ENCODE data around the gene ZCCHC24.

Gene ZCCHC24

DNA sequence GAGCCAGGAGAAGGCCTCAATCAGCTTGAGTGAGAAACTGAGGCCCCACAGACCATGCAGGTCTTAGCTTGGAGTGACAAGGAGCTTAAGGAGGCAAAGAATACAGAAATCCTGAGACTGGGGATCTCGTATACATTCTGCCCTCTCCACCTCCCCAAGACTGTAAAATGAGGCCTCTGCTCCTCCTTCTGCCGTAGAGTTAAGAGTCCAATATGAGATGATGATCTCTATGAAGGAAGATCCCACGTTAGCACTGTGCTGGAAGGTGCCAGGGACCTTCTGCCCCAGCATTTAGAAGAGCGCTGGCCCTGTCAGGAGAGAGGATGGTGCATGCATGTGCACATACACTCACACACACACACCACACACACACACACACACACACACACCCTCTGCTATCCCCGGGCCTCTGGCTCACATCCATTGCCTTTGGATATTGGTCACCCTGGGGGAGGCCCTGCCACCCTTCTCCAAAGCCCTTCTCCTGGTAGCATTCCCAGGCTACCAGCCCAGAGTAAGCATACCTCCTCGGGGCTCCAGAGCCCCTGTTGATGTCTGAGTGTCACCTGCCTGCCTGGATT lies 15.0 kb downstream of the ZCCHC24 start:
- no peak for DNase-seq

DNA sequence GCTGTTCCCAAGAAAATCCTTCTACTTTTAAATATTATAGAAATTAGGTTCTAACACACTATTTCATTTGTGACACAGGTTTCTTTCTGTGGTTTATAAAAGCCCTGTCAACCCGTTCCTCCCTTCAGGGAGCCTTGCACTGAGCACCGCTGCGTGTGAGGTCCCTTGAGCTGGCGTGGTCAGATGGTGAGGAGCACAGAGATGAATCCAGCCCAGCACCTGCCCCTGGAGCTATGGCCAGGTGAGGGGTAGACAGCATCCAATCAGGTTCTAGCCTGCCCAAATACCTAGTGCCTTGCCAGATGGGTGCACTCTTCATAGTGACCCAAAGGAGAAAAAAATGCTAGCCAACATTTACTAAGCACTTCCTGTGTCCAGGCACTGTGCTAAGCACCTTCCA lies 15.7 kb downstream of the ZCCHC24 start:
- DNase-seq = no peak

- DNase-seq = no peak
These were observed 17.5 kb downstream of the ZCCHC24 start for GRCh38 chr10:79427965-79428364.

DNA sequence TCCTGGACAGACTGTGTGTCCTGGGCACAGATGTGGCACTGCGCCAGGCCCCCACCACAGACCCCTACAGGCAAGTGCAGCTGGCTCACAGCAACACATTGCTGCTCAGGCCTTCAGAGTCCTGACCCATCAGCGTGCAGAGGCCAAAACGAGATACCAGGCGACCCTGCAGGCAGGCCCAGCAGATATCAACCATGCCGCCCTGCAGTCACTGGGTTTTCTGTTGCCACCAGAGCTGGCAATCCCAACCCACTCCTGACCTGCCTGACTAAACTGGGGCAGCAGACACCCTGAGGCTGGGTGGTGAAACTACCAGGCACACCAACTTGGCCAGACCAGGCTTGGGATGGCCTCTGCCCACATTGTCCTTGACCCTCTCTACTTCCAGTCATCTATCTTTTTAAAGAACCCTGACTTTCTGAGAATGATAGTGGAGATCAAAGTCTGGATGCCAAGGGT lies 20.3 kb downstream of the ZCCHC24 start:
- DNase-seq = no peak

- DNase-seq = no peak
These were observed 21.0 kb downstream of the ZCCHC24 start for GRCh38 chr10:79424221-79425073.

GRCh38 chr10:79422178-79422892 lies 23.1 kb downstream of the ZCCHC24 start:
- no peak for DNase-seq

DNA sequence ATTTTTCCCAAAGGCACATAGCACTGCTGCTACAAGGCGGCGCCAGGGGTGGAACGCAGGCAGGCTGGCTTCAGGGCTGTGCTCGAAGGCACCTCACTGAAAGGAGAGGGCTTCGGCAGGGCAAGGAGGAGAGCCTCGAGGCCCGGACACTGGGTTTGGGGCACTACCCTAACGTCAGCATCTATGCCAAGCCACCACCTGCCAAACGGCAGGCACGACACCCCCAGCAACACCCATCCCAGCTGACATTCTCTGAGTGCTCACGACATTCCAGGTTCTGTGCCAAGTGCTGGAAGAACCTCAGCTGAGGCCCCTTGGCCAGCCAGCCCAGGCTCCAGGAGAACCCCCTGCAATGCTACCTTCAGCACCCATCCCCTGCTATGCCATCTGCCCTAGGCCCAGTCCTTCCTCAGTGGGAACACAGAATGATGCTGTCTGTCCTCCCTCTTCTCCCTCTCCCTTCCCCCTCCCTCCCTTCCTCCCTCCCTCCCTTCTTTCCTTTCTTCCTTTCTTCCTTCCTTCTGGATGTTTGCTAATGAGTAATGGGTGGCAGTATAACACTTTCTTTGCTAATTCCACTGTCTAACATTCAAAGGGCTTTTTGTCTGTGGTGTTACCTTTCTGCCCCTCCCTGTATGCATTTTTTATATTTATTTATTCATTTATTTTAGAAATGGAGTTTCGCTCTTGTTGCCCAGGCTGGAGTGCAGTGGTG lies 24.3 kb downstream of the ZCCHC24 start:
- no peak for DNase-seq

DNA sequence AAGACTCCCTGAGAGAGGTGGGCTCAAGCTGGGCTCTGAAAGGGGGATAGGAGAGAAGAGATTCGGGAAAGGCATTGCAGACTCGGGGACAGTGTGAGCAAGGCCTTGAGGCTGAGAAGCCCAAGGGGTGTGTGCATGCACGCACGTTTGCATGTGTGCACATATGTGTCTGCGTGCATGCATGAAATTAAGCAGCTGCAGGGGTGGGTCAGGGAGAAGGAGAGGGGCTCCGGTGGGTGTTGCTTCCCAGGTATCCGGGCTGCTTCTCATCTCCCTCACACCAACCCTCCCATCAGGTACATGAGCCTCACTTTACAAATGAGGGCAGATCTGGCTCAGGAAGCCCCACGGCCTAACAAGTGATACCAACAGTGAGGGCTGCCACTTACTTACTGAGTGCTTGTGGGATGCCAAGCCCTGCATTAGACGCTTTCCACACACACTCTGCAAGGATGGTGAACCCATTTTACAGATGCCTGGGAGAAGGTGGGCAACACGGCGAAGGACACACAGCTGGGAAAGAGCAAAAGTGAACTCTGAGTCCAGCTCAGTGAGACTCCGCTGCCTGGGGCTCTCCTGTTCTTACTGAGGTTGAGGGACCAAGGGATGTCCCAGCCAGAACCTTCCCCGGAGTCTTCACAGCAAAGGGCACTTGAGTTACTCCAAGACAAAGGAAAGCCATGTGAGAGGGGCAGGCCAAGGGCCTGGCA lies 26.4 kb downstream of the ZCCHC24 start:
- no peak for DNase-seq

DNA sequence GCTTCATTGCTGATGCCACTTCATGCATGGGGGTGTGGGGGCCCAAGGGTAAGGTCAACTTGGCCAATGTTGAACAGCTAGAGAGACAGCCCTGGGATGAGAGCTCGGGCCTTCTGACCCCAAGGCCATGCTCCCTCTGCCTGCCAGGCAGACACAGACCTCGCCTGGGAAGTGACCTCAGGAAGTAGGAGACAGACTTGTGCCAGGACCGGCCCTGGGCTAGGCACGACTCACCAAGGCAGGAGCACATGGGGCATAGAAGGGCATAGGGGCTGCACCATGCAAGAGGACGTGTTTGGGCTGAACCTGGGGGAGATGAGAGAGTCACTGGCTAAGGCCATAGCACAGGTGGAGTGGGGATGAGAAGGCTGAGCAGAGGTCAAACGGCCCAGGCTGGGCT lies 27.1 kb downstream of the ZCCHC24 start:
- DNase-seq = no peak

GRCh38 chr10:79417731-79418130 lies 27.7 kb downstream of the ZCCHC24 start:
- DNase-seq = no peak

DNA sequence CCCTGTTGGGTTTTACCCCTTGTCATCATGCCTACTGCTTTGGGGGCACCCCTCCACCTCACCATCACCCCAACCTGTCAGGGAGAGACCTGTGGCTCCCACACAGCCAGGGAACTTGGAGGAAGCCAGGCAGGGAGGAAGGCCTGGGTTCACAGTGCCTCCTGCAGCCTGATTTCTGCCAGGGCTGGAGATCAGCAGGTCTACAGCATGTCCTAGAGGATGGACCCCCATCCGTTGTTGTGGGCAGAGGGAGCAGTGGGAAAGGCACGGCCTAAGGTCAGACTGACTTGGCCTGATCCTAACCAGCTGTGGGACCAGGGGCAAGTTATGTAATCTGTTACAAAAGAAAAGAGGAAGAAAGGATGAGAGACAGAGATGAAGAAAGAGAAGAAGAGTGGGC lies 28.2 kb downstream of the ZCCHC24 start:
- DNase-seq = no peak

DNA sequence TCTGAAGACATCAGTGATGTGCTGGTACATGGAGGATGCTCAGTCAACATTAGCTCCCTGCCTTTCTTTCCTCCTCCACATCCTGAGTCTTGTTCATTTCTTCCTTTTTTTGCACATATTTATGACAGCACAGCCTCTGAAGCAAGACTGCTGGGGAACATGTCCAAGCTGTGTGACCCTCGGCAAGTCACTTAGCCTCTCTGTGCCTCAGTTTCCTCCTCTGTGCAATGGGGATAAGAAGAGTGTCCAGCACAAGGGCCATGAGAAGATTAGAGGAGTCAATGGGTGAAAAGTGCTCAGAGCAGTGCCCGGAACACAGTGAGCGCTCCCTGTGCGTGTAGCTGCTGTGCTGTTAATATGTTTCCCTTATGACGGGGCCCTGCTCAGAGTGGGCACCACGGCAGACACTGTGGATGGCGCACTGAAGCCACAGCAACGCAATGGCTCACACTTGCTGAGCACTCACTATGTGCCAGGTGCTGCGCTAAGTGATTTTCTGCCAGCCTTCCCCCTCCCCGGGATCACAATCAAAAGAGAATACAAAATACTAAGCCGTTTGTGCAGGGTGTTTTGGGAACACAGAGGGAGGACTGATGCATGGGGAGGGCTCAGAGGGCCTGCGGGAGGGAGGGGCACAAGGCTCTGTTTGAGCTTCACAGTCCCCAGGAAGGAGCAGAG lies 28.7 kb downstream of the ZCCHC24 start:
- DNase-seq = no peak

- DNase-seq = no peak
These were observed 29.5 kb downstream of the ZCCHC24 start for GRCh38 chr10:79415736-79416577.

GRCh38 chr10:79414714-79415113 lies 30.7 kb downstream of the ZCCHC24 start:
- no peak for DNase-seq

- DNase-seq = no peak
These were observed 32.2 kb downstream of the ZCCHC24 start for GRCh38 chr10:79413196-79413595.

GRCh38 chr10:79412516-79412915 lies 32.9 kb downstream of the ZCCHC24 start:
- DNase-seq = no peak

- no peak for DNase-seq
These were observed 33.6 kb downstream of the ZCCHC24 start for GRCh38 chr10:79411546-79412495.

DNA sequence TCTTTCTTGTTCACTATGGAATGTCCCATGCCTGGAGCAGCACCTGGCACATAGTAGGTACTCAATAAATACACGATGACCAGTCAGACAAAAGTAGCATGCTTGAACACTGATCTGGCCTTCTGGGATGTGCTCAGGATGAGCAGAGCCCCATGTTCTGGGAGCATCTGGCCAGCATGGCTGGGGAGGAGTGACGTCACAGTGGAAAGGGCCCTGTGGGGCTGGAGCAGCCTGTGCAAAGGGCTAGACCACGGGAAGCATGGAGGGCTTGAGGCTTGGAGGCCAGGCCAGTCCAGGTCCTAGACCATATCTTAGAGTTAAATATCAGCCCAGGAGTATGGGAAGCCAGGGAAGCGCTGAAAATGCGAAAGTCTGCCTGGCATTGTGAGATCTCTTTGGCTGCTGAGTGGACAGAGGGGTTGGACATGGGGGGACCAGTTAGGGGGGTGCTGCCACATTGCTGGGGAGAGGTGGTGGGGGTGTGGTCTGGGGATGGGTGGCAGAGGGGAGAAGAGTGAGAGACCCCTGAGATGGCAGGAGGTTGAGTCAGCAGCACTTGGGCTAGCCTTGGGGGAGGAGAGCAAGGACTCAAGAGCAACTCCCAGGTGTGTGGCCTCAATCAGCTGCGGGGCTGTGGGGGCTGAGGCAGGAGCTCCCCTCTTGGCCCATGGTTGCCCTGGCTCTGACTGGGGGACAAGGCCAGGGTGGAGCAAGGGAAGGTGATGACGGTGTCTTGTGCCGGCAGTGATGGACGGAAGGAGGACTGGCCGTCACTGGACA lies 34.9 kb downstream of the ZCCHC24 start:
- no peak for DNase-seq

GRCh38 chr10:79409726-79410085 lies 35.7 kb downstream of the ZCCHC24 start:
- no peak for DNase-seq

Measured in NCI-H1048 (cell line).